ENCODE results near the gene CA4. TPM values are rescaled to one million over a fixed set of nuclear protein-coding genes. Genes with fewer than 3 reads are reported as not detected.

Gene CA4
- 0.43 TPM in 1 of 2 replicates, not detected in the other for total RNA-seq

GRCh38 chr17:60149691-60150582, at the start of gene CA4:
TSS of gene CA4 (plus strand) at chr17:60149973. CDS start at chr17:60150035, 62 bp downstream.

Other genes starting within 250 kb of the CA4 start
- 15.4 and 18.7 TPM in 2 replicates for gene RNFT1, start 185.2 kb upstream of the CA4 start, total RNA-seq
- 14.0 and 16.1 TPM in 2 replicates for gene HEATR6, start 71.1 kb upstream of the CA4 start, total RNA-seq
- gene USP32, start 242.2 kb downstream of the CA4 start, total RNA-seq = 60.8 and 82.4 TPM in 2 replicates